ENCODE results near the gene STRIP1.

Gene STRIP1

GRCh38 chr1:110097507-110098221 is 63.2 kb downstream of the STRIP1 start:
- no peak for DNase-seq

- no peak for DNase-seq
Observed at GRCh38 chr1:110098222-110099026, 64.0 kb downstream of the STRIP1 start.

- DNase-seq: no peak
Observed at GRCh38 chr1:110100335-110100734, 65.9 kb downstream of the STRIP1 start.

- DNase-seq: no peak
Observed at GRCh38 chr1:110102081-110102480, 67.7 kb downstream of the STRIP1 start.

Data from NCI-H1436 (cell line).